Measurements from ENCODE around the gene OR13C3. TPM values are rescaled to one million over a fixed set of nuclear protein-coding genes. Genes with fewer than 3 reads are reported as not detected.
"Not testable (repeated sequence)": the region's sequence is repeated elsewhere in the genome, so short reads cannot be mapped to it uniquely, and the experiment has no call there.

Gene OR13C3
- polyA plus RNA-seq (ENCODE audit: insufficient read length) = not detected
- long read RNA-seq, donor 1 = 0 reads
- long read RNA-seq, donor 2 = 0 reads
- long read RNA-seq, donor 3 = 0 reads
- long read RNA-seq, donor 4 = 0 reads
- long read RNA-seq, donor 5 = 0 reads
- long read RNA-seq, donor 6 = 0 reads
- long read RNA-seq, donor 7 = 0 reads
- long read RNA-seq, donor 8 = 0 reads

GRCh38 chr9:104536756-104537155 is at the start of gene OR13C3:
TSS of gene OR13C3 (minus strand) at chr9:104536856. CDS start at chr9:104536723, 133 bp downstream.
- DNase-seq = no peak

- no peak for DNase-seq
These were observed 43.9 kb upstream of the OR13C3 start for GRCh38 chr9:104580562-104580961.

GRCh38 chr9:104577263-104577662 is 40.6 kb upstream of the OR13C3 start:
- DNase-seq = no peak

GRCh38 chr9:104575456-104575855 is 38.8 kb upstream of the OR13C3 start:
- no peak for DNase-seq

GRCh38 chr9:104572612-104573011 is 36.0 kb upstream of the OR13C3 start:
- no peak for DNase-seq

GRCh38 chr9:104568868-104569267 is 32.2 kb upstream of the OR13C3 start, which contains the start of gene OR13C8:
TSS of gene OR13C8 (plus strand) at chr9:104569168. CDS start at chr9:104569168, 0 bp downstream.
- DNase-seq = no peak

- no peak for DNase-seq
These were observed 27.7 kb upstream of the OR13C3 start for GRCh38 chr9:104564358-104564757.

GRCh38 chr9:104556830-104557634 is 20.4 kb upstream of the OR13C3 start:
- DNase-seq = no peak

- DNase-seq = no peak
These were observed 18.9 kb upstream of the OR13C3 start for GRCh38 chr9:104555521-104555920.

- DNase-seq = no peak
These were observed 16.6 kb upstream of the OR13C3 start for GRCh38 chr9:104553261-104553660.

- no peak for DNase-seq
These were observed 8.0 kb upstream of the OR13C3 start for GRCh38 chr9:104544644-104545043.

GRCh38 chr9:104539275-104539674 is 2.6 kb upstream of the OR13C3 start:
- DNase-seq = no peak

GRCh38 chr9:104527109-104527508 is 9.5 kb downstream of the OR13C3 start, which contains the start of gene OR13C4:
TSS of gene OR13C4 (minus strand) at chr9:104527209. CDS start at chr9:104527209, 0 bp downstream.
- no peak for DNase-seq

- DNase-seq = not testable (repeated sequence)
These were observed 16.4 kb downstream of the OR13C3 start for GRCh38 chr9:104520241-104520640.

- DNase-seq = no peak
These were observed 21.8 kb downstream of the OR13C3 start for GRCh38 chr9:104514901-104515300.

GRCh38 chr9:104506565-104506964 is 30.1 kb downstream of the OR13C3 start:
- no peak for DNase-seq

- DNase-seq = no peak
These were observed 32.7 kb downstream of the OR13C3 start, which contains the start of gene OR13F1 for GRCh38 chr9:104503963-104504362. TSS of gene OR13F1 (plus strand) at chr9:104504263. CDS start at chr9:104504263, 0 bp downstream.

GRCh38 chr9:104503440-104503839 is 33.2 kb downstream of the OR13C3 start:
- DNase-seq = no peak

GRCh38 chr9:104494808-104495207 is 41.8 kb downstream of the OR13C3 start:
- DNase-seq = peak; percentile 14

Measured in left kidney (tissue), 8 donors.